Lower leg skin (tissue), 3 donors: ENCODE results near the gene MRRF.

ENCODE experiments used
- CTCF ChIP-seq, 3 donors: fragments of 450-650 bp; IDR thresholded peaks; one replicate each; pipeline ENCODE4 v1.5.1; 2016; ENCODE audit warnings: antibody characterized with exemption in 3 of 3, mild to moderate bottlenecking in 3 of 3, moderate library complexity in 2 of 3
- POLR2A ChIP-seq, 2 donors: fragments of 450-650 bp; IDR thresholded peaks; one replicate each; pipeline ENCODE4 v1.6.1; 2016 to 2017; ENCODE audit warnings: antibody characterized with exemption in 2 of 2, mild to moderate bottlenecking in 1 of 2, moderate library complexity in 1 of 2

GRCh38 chr9:122226142-122226757 lies 38.4 kb upstream of the MRRF start:
- TF ChIP-seq CTCF (IDR thresholded peaks at IDR 0.05): no peak
- no peak for TF ChIP-seq POLR2A (IDR thresholded peaks at IDR 0.05)
